Upper lobe of left lung (tissue), 6 donors: ENCODE data around the gene SURF1. TPM values are rescaled to one million over a fixed set of nuclear protein-coding genes. Genes with fewer than 3 reads are reported as not detected.
"Not testable (repeated sequence)": the region's sequence is repeated elsewhere in the genome, so short reads cannot be mapped to it uniquely, and the experiment has no call there.

ENCODE experiments used
- ATAC-seq, 2 donors: fragments of 200-7000 bp; cut with Tn5 transposase; one replicate each; pipeline ENCODE4 v1.9.1; 2022; ENCODE audit warnings: mild to moderate bottlenecking in 2 of 2, moderate library complexity in 2 of 2; ENCODE audit not compliant: low FRiP score in 2 of 2
- DNase-seq, 2 donors: peaks; one replicate each; pipeline ENCODE4 v3.0.0-alpha.2; 2019 to 2020
- H3K27ac ChIP-seq, 4 donors: fragments of 200-600 bp; sonication (generic); one replicate each; pipeline ENCODE4 v1.5.1; 2016 to 2019
- H3K27me3 ChIP-seq, 4 donors: fragments of 200-600 bp; sonication (generic); one replicate each; pipeline ENCODE4 v1.5.1; 2017 to 2019
- H3K36me3 ChIP-seq, 4 donors: fragments of 200-600 bp; sonication (generic); one replicate each; pipeline ENCODE4 v1.5.1; 2016 to 2019
- H3K4me1 ChIP-seq, 4 donors: fragments of 200-600 bp; sonication (generic); one replicate each; pipeline ENCODE4 v1.5.1; 2018 to 2019
- H3K4me3 ChIP-seq, 4 donors: fragments of 200-600 bp; sonication (generic); one replicate each; pipeline ENCODE4 v1.5.1; 2017 to 2019; ENCODE audit warnings: mild to moderate bottlenecking in 2 of 4, moderate library complexity in 1 of 4
- H3K9me3 ChIP-seq, 4 donors: fragments of 200-600 bp; sonication (generic); one replicate each; pipeline ENCODE4 v1.5.1; 2018 to 2019
- EP300 ChIP-seq, 4 donors: sonication (generic); formaldehyde crosslinking; IDR thresholded peaks; one replicate each; pipeline ENCODE4 v1.5.1; 2017; ENCODE audit warnings: antibody characterized with exemption in 4 of 4, control low read depth in 2 of 4
- POLR2A ChIP-seq, 4 donors: fragments of 450-650 bp; IDR thresholded peaks; one replicate each; pipeline ENCODE4 v1.5.1; 2016 to 2017; ENCODE audit warnings: antibody characterized with exemption in 4 of 4, mild to moderate bottlenecking in 2 of 4
- POLR2AphosphoS5 ChIP-seq, 2 donors: sonication (generic); formaldehyde crosslinking; IDR thresholded peaks; one replicate each; pipeline ENCODE4 v1.5.1; 2017; ENCODE audit warnings: antibody characterized with exemption in 2 of 2
- WGBS, 2 donors: methylation state at CpG; one replicate each; pipeline ENCODE4 v1.1.5; 2017 to 2018; 5-methylcytosine and 5-hydroxymethylcytosine counted together
- total RNA-seq, 6 donors: library from RNA; depleted of rRNA in 4 of 6; stranded (reverse); fragments of >200 nt in 4 of 6; gene quantifications; one replicate each; pipeline versions ENCODE4 v1.1.0 to v1.2.1, GENCODE V29; 2016 to 2021
- TF ChIP-seq, protein P1 (sequence below), 6 experiments: fragments of 450-650 bp in 4 of 6; fragments of 200-600 bp in 2 of 6; sonication (generic) in 2 of 6; IDR thresholded peaks; one replicate each; pipeline ENCODE4 v1.5.1; 2016 to 2019; ENCODE audit warnings: antibody characterized with exemption in 6 of 6
- donor health status: DM: no; HTN: no; CAD: no; lungs with moderate emphysema.
- donor health status: DM: no; HTN: yes; CAD: no; lungs with severe emphysema.

SURF1 gene
- total RNA-seq, 6 donors from 2014 or later, result 25.1 to 64.8 (median 45.5) TPM

- TF ChIP-seq EP300 (IDR thresholded peaks at IDR 0.05), result peak in 1 of 4 donors; percentile 50
- peak in 1 of 4 donors; percentile 74 for TF ChIP-seq POLR2A (IDR thresholded peaks at IDR 0.05)
- TF ChIP-seq, protein P1, sequence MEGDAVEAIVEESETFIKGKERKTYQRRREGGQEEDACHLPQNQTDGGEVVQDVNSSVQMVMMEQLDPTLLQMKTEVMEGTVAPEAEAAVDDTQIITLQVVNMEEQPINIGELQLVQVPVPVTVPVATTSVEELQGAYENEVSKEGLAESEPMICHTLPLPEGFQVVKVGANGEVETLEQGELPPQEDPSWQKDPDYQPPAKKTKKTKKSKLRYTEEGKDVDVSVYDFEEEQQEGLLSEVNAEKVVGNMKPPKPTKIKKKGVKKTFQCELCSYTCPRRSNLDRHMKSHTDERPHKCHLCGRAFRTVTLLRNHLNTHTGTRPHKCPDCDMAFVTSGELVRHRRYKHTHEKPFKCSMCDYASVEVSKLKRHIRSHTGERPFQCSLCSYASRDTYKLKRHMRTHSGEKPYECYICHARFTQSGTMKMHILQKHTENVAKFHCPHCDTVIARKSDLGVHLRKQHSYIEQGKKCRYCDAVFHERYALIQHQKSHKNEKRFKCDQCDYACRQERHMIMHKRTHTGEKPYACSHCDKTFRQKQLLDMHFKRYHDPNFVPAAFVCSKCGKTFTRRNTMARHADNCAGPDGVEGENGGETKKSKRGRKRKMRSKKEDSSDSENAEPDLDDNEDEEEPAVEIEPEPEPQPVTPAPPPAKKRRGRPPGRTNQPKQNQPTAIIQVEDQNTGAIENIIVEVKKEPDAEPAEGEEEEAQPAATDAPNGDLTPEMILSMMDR (IDR thresholded peaks at IDR 0.05), result peak in 2 of 6 experiments; percentile 21 to 45
- TF ChIP-seq POLR2AphosphoS5 (IDR thresholded peaks at IDR 0.05), result peak; percentile 89 to 94
- H3K27ac ChIP-seq, result peak within 1 kb of the TSS; percentile 50 to 84 (median 74)
- H3K27me3 ChIP-seq, result no peaks in the 10 kb centered on the region
- H3K4me1 ChIP-seq, result peaks cover 21 to 47% (median 24%) of the 10 kb centered on the region in 4 donors
- no peaks in the 10 kb centered on the region for H3K9me3 ChIP-seq
- peak within 1 kb of the TSS; percentile 90 to 98 (median 93) for H3K4me3 ChIP-seq
- peak; percentile 96 to 98 for ATAC-seq
- WGBS, 2 donors, result 7 to 14% methylated on average over 24 to 47 of the region's 70 CpGs
- peak; percentile 93 to 99 for DNase-seq
- peaks cover 22 to 58% (median 40%) of the 10 kb centered on the region in 4 donors for H3K36me3 ChIP-seq
Observed at GRCh38 chr9:133335924-133336811, 20.1 kb downstream of the SURF1 start, which contains the start of gene SURF6. Gene SURF6 (minus strand): TSS chr9:133336188. CDS start chr9:133336132, 56 bp downstream.

DNA sequence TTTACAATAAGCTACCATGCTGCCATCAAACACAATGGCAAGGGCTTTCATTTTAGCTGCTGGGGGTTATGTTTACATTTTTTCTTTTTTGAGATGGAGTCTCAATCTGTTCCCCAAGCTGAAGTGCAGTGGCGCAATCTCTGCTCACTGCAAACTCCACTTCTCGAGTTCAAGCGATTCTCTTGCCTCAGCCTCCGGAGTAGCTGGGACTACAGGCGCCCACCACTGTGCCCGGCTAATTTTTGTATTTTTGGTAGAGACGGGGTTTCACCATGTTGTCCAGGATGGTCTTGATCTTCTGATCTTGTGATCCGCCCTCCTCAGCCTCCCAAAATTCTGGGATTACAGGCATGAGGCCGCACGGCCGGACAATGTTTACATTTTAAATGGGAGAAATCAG lies 21.4 kb downstream of the SURF1 start:
- Histone ChIP-seq H3K36me3 (peaks cover 31 to 57% (median 39%) of the 10 kb centered on the region in 4 donors), H3K4me3 (peak overlapping the region in 3 of 4 donors; percentile 90 to 98 (median 91)), H3K4me1 (peaks cover 21 to 36% (median 24%) of the 10 kb centered on the region in 4 donors)
- not testable (repeated sequence) for H3K9me3 ChIP-seq, ATAC-seq, H3K27ac ChIP-seq, H3K27me3 ChIP-seq, DNase-seq
- WGBS, 2 donors, result 58 to 65% methylated on average over 11 of the region's 11 CpGs

GRCh38 chr9:133334161-133334560 lies 22.1 kb downstream of the SURF1 start:
- TF ChIP-seq, protein P1 (IDR thresholded peaks at IDR 0.05), result no peak
- TF ChIP-seq POLR2A (IDR thresholded peaks at IDR 0.05) (no peak), POLR2AphosphoS5 (IDR thresholded peaks at IDR 0.05) (no peak), EP300 (IDR thresholded peaks at IDR 0.05) (no peak)
- peak overlapping the region in 1 of 4 donors; percentile 90 for H3K4me3 ChIP-seq
- ATAC-seq (no peak), DNase-seq (no peak)
- H3K36me3 ChIP-seq, result peaks cover 31 to 51% (median 39%) of the 10 kb centered on the region in 4 donors
- peaks cover 21 to 36% (median 24%) of the 10 kb centered on the region in 4 donors for H3K4me1 ChIP-seq
- no peak overlapping the region for H3K27ac ChIP-seq
- 96% methylated on average over 6 of the region's 6 CpGs for WGBS, 2 donors
- no peaks in the 10 kb centered on the region for H3K27me3 ChIP-seq
- no peaks in the 10 kb centered on the region for H3K9me3 ChIP-seq

- H3K27me3 ChIP-seq, result no peaks in the 10 kb centered on the region
- no peaks in the 10 kb centered on the region for H3K9me3 ChIP-seq
- TF ChIP-seq POLR2A (IDR thresholded peaks at IDR 0.05) (no peak), EP300 (IDR thresholded peaks at IDR 0.05) (no peak), POLR2AphosphoS5 (IDR thresholded peaks at IDR 0.05) (no peak)
- TF ChIP-seq, protein P1 (IDR thresholded peaks at IDR 0.05), result no peak
- no peak overlapping the region for H3K4me3 ChIP-seq
- peaks cover 31 to 46% (median 39%) of the 10 kb centered on the region in 4 donors for H3K36me3 ChIP-seq
- 91 to 92% methylated on average over 9 to 10 of the region's 10 CpGs for WGBS, 2 donors
- DNase-seq, result no peak
- peaks cover 21 to 36% (median 24%) of the 10 kb centered on the region in 4 donors for H3K4me1 ChIP-seq
- no peak for ATAC-seq
- no peak overlapping the region for H3K27ac ChIP-seq
Observed at GRCh38 chr9:133333566-133333965, 22.7 kb downstream of the SURF1 start.

DNA sequence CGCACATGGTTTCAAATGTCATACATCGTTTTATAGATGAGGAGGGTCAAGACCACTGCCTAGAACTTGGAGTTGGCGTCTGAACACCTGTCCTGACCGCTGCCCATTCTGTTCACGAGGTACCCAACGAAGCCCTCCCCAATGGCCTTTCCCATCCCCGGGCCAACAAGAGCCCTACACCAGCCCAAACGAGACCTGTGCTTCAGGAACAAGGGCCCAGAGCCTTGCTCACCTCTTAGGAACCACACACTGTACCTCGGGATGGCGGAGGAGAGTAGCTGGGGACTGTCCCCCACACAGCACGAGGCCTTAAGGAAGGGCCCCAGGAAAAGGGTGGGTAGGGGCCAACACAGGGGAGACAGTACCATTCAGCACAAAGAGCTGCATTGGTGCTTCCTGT lies 23.3 kb downstream of the SURF1 start:
- Histone ChIP-seq H3K4me1 (peaks cover 21 to 36% (median 24%) of the 10 kb centered on the region in 4 donors), H3K27me3 (no peaks in the 10 kb centered on the region), H3K27ac (no peak overlapping the region), H3K9me3 (no peaks in the 10 kb centered on the region), H3K4me3 (no peak overlapping the region), H3K36me3 (peaks cover 31 to 46% (median 39%) of the 10 kb centered on the region in 4 donors)
- no peak for ATAC-seq
- WGBS, 2 donors, result 91 to 96% methylated on average over 8 to 11 of the region's 11 CpGs
- TF ChIP-seq, protein P1 (IDR thresholded peaks at IDR 0.05), result no peak
- TF ChIP-seq POLR2A (IDR thresholded peaks at IDR 0.05), result no peak
- TF ChIP-seq POLR2AphosphoS5 (IDR thresholded peaks at IDR 0.05), result no peak
- no peak for TF ChIP-seq EP300 (IDR thresholded peaks at IDR 0.05)
- DNase-seq, result no peak
